GM19452 (cell line): ENCODE measurements around the gene MOK.

Experiments
- ATAC-seq: cut with Tn5 transposase; IDR thresholded peaks from one replicate; pipeline ENCODE4 v1.9.1; 2021; ENCODE audit not compliant: unreplicated experiment

The MOK gene

GRCh38 chr14:102285106-102285505 is 19.9 kb downstream of the MOK start:
- ATAC-seq, result no peak

- ATAC-seq, result no peak
These were observed 21.3 kb downstream of the MOK start for GRCh38 chr14:102283631-102284129.

GRCh38 chr14:102282751-102283465 is 22.1 kb downstream of the MOK start:
- no peak for ATAC-seq

- no peak for ATAC-seq
These were observed 24.5 kb downstream of the MOK start for GRCh38 chr14:102280376-102280962.

- ATAC-seq, result no peak
These were observed 25.1 kb downstream of the MOK start for GRCh38 chr14:102279688-102280348.

- ATAC-seq, result no peak
These were observed 25.7 kb downstream of the MOK start for GRCh38 chr14:102279282-102279681.

- no peak for ATAC-seq
These were observed 26.4 kb downstream of the MOK start for GRCh38 chr14:102278631-102278935.

GRCh38 chr14:102277874-102278630 is 26.9 kb downstream of the MOK start:
- ATAC-seq, result no peak

GRCh38 chr14:102275866-102276265 is 29.1 kb downstream of the MOK start:
- no peak for ATAC-seq

GRCh38 chr14:102272392-102272791 is 32.6 kb downstream of the MOK start:
- ATAC-seq, result no peak

GRCh38 chr14:102264775-102265174 is 40.2 kb downstream of the MOK start:
- ATAC-seq, result no peak

GRCh38 chr14:102264355-102264754 is 40.6 kb downstream of the MOK start:
- ATAC-seq, result no peak

GRCh38 chr14:102262929-102263462 is 42.0 kb downstream of the MOK start:
- ATAC-seq, result no peak

- ATAC-seq, result no peak
These were observed 46.8 kb downstream of the MOK start for GRCh38 chr14:102258136-102258535.

- no peak for ATAC-seq
These were observed 48.2 kb downstream of the MOK start for GRCh38 chr14:102256716-102257115.

- ATAC-seq, result no peak
These were observed 49.4 kb downstream of the MOK start for GRCh38 chr14:102255401-102256190.

- ATAC-seq, result no peak
These were observed 51.8 kb downstream of the MOK start for GRCh38 chr14:102252834-102253801.

GRCh38 chr14:102251161-102251560 is 53.8 kb downstream of the MOK start:
- ATAC-seq, result no peak

- ATAC-seq, result no peak
These were observed 54.3 kb downstream of the MOK start for GRCh38 chr14:102250636-102251035.
